ENCODE results near the gene CALD1.
"Not testable (repeated sequence)": the region's sequence is repeated elsewhere in the genome, so short reads cannot be mapped to it uniquely, and the experiment has no call there.

CALD1 gene

DNA sequence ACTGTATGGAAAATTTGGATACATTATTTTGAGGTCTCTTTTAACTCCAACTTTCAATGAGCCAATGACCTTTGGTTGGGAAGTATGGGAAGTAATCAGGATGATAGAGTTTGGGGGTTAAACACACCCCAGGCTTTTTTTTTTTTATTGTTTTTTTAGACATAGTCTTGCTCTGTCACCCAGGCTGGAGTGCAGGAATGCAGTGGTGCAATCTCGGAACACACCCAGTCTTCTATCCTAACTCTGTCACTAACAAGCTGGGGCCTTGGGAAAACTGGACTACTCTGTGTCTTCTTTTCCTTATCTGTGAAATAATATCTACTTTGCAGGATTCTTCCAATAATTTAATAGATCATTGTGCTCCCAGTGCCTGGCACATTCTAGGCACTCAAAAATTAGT is 169.3 kb downstream of the CALD1 start:
- no peak for DNase-seq (ENCODE audit: low read depth in 2 of 2)

DNA sequence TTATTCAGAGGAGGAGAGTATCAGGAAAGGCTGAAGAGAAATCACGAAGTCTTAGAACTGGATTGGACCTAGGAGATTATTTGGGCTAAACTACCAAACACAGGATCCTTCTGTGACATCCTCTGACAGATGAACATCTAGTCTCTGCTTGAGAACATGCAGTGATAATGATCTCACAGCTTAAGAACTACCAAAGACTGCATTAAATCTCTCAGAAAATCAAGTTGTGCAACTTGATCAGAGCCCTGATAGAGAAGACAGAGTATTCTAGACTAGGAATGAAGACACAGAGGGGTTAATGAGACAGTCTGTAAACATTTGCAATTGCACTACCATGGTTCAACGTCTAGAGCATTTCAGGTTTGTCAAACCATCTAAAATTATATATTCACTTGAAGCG is 169.7 kb downstream of the CALD1 start:
- no peak for DNase-seq (ENCODE audit: low read depth in 2 of 2)

DNA sequence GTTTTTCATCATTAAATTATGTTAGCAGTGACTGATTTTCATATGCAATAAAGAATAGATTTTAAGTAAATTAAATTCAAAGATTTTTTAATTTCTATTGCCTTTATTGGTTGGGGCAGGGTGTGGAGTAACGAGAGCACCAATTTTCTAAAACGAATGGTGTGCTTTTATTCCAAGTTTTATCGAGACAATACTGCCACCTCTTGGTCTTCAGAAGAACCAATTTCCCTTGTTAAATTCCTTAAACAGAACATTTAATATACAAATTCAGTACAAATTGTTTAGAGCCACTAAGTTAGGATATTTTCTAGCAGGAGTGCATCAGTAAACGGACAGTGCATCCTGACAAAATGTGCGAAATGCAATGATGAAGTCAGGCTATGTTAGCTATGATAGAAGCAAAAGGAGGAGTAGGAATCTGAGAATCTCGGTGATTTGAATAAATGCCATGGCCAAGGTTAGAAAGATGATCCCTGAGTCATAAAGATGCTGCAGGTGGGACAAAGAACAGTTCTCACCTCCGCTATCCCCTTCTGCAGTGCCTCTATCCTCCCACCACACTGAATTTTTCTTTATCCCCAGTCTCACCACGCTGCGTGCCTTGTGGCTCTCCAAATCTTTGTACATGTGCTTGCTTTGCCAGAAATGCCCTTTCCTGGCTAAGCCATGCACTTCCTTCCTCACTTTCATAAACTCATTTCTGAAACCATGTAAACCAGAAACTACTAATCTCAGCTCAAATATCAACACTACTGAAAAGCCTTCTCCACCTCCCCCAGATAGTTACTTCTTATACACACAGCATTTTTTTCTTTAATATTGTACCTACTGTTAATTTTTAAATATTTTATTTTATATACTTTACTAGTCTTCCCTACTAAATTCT is 175.0 kb downstream of the CALD1 start:
- no peak for DNase-seq (ENCODE audit: low read depth in 2 of 2)

DNA sequence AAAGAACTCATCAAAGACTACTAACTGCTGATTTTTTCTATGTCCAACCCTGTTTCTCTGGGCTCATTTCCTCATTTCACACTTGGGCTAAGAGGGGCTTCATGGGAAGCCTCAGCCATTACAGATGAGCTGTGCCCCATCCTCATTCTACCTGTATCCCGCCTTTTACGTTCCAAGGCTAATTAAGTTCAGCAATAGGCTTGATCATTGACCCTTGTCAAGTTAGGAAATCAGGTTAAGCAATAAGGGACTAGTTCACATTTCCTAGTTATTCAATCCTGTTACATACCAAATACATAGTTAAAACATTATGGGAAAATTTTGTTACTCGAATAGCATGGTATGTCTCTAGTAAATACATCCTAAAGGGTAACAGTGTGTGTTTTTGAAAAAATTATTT is 177.6 kb downstream of the CALD1 start:
- no peak for DNase-seq (ENCODE audit: low read depth in 2 of 2)

DNA sequence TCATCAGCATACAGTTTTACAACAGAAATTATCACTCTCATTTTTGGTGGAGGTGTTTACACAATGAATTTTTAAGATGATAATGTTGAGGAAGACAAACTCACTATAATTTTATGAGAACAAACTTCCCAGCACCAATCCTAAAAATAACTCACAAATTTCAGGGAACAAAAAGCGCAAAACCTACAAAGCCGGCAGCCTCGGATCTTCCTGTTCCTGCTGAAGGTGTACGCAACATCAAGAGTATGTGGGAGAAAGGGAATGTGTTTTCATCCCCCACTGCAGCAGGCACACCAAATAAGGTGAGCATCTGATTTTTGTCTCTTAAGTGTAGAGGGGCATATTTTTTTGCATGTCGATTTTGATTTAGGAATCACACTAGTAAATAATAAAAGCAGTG is 180.4 kb downstream of the CALD1 start:
- no peak for DNase-seq (ENCODE audit: low read depth in 2 of 2)

DNA sequence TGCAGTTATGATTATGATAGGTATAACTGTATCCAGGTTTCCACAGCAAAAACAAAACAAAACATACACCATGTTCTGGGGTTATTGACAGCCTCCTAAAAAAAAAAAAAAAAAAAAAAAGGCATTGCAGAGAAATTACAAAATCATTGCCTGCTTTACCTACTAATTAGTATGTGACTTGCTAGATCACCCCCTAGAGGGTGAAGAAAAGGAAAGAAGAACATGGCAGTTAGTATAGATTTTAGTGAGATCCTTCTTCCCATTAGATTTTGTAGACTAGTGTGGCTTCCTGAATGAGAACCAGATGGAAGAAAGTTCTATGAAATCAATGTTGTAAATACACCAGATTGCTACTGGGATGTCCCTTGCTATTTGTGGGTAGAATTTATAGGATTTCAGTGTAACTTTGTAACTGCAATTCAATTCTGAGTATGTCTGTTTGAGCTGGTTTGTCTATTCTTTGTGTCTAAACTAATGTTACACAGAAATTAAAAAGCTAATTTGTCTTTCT is 182.9 kb downstream of the CALD1 start:
- DNase-seq (ENCODE audit: low read depth in 2 of 2) = no peak

DNA sequence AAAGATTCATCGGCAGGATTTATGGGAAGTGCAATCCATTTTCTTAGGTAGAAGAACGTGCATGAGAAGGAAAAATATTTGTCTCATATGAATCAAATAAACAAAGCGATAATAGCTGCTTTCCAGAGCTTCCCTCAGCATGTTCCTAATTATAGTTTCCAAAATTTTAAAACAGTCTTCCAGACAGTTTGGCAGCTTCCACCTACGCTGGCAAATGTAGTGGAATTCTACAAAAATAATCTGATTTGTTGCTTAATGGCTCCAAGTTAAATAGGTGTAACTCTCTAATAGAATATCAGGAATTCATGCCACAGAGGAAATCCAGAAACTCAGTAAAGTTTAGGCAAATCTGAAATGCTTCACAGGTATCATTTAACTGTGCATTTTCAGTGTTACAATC is 183.6 kb downstream of the CALD1 start:
- DNase-seq (ENCODE audit: low read depth in 2 of 2) = no peak

DNA sequence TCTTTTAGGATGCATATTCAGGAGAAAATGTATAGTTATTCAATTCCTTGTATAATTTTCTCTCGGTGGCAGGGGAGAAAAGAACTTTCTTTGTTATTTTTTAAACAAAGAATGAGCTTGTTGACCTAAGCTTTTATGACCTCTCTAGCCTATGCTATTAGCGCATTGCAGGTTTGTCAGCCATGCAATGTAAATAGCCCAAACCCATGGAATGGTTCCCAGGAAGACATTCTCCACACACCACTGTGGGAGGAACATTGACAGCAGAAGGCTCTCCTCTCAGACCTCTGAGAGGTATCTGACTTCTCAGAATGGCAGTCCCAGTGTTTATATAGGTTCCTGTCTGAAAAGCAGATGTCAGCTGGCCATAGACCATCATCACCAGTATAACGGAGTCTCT is 187.3 kb downstream of the CALD1 start:
- DNase-seq (ENCODE audit: low read depth in 2 of 2) = no peak

DNA sequence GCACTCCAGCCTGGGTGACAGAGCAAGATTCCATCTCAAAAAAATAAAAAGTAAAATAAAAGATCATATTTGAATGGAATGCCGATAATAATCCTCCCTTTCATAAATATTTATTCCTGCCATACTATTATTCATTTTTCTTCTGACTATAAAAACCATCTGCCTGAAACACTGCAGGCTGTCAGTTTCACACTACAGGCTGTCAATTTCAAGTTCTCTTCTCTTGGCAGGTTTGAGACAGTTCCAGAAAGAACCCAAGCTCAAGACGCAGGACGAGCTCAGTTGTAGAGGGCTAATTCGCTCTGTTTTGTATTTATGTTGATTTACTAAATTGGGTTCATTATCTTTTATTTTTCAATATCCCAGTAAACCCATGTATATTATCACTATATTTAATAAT is 188.7 kb downstream of the CALD1 start:
- DNase-seq (ENCODE audit: low read depth in 2 of 2) = no peak

DNA sequence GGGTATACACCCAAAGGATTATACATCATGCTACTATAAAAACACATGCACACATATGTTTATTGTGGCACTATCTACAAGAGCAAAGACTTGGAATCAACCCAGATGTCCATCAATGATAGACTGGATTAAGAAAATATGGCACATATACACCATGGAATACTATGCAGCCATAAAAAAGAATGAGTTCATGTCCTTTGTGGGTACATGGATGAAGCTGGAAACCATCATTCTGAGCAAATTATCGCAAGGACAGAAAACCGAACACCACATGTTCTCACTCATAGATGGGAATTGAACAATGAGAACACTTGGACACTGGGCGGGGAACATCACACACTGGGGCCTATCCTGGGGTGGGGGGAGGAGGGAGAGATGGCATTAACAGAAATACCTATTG is 202.2 kb downstream of the CALD1 start:
- DNase-seq (ENCODE audit: low read depth in 2 of 2) = not testable (repeated sequence)

DNA sequence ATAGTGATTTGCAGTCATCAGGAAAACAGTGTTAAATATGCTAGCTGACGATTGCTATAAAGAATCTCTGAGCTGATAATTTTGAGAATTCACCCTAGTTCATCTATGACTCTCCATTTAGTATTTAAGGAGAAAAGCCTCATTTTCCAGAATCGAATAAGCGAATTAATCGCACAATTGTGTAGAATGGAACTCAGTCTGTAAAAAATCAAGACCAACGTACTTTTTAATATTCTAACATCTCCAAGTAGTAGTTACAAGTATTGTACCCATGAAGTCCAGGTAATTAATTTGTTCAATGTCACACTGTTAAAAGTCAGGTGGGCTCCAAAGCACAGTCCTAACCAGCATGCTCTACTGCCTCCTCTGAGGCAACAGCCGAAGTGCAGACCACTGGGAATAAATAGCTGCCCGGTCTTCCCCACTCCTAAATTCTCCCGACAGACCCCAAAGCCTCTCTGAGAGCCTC is 206.5 kb downstream of the CALD1 start:
- no peak for DNase-seq (ENCODE audit: low read depth in 2 of 2)

DNA sequence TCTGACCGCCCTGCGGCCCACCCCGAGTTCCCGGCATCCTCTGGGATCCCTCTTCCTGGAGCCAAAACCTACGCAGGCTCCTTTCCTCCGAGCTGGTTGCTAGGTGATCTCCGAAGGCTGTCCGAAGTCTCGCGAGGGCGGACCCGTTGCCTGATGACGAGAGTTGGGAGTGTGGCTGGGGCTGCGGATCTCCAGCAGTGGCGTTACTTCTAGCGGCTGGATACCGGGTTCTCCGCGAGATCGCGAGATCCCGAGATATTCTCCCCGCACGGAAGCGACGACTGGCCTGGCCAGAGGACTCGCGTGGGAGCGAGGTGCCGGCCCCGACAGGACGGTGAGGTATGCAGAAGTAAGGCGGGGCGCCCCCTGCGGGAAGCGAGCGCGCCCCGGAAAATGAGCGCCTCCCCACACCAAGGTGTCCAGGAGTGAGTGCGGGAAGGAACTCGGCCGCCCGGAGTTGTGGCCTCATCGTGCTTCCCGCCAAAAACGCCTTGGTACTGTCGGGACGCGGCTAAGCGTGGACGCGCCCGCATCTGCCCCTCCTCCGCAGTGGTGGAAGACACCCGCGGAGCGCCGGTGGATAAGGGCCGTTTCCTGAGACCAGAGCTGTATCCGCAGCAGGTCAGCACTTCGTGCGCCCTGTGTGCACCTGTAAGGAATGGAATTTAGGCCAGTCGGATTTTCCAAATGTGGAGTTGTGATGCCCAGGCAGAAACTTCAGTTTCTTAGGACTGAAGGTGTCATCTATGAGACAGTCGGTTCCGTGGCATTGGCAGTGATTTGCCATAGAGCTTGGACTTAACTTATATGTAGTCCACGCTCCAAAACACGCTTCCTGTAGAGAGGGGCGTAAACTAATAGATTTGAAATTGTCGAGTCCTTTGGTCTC is 207.2 kb downstream of the CALD1 start, which contains the start of gene AGBL3:
Gene AGBL3, plus strand, starts transcription at position 146 of the 889 bp plus-strand sequence. CDS start 1,426 bp downstream, outside the sequence.
- DNase-seq (ENCODE audit: low read depth in 2 of 2) = peak; percentile 81 to 90

DNA sequence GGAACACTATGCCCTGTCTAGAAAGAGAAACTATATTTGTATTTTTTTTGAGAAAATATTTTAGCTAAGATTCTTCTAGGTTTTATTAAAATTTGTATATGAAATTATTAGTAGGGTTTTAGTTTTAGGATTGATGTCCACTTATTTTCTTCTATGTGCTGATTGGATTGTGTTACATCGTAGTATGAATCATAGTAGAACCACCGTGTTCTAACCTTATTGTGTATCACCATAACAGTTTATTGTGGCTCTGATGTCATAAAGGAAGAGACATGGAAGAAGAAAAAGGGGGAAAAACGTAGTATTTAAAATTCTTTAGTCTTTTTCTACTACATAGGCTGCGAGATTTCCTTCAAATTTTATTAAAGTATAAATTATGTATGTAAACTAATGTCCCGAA is 208.7 kb downstream of the CALD1 start:
- DNase-seq (ENCODE audit: low read depth in 2 of 2) = no peak

DNA sequence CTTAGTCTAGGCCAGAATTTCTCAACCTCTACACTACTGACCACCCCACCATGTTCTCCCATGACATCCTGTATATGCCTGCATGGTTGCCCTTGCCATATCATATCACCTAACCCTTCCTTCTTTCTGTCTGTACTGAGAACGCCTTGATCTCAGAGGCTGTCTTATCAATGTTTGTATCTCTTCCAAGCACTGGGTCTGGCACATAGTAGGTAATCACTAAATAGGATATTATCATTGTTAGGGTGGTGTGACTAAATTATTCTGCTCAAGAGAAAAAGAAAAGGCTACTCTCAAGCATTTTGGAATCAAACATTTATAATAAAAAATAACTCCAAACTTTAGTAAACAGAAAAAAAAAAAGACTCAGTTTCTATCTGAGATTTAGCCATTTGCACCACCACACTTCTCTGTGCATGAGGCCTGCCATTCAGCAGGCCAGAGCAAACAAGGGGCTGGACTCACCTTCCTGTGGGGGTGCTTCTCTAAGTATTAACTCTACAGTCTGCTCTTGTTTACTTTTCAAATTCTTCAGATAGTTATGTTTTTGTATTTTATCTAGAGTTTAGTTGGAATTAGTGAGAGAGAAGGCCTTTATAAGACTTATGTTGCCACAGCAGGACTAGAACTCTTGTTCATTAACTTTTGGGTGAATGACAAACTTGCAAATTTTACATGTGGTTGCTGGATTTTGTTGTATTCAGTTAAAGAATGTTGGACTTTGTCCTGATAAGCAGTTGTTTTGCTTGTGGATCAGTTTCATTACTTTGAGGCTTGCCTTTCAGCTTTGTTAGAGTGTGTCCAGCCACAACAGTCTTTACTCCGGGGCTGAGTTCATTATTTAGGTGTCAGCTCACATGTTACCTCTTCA is 212.3 kb downstream of the CALD1 start:
- no peak for DNase-seq (ENCODE audit: low read depth in 2 of 2)

DNA sequence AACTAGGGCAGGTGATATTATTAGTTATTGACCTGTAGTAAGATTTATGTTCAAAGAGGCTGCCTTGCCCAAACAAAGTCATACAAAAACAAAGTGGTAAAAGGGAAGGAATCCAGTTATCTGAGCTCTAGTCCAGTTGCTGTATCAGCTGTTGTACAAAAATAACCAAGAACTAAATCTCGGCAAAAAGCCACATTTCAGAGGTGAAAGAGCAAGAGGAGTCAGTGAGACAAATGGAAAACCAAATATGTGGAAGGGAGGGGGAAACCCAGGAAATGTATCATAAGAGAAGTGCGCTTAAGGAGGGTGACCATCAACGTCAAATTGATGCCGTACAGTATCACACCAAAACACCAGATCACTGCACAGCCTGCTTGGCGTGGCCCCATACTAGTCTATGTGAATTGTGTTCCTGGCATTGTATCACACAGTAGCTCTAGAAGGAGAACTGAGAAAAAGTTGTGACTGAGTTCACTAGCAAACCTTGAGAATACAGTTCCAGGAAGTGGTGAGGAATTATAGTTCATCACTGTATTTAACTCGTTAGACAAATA is 213.3 kb downstream of the CALD1 start:
- no peak for DNase-seq (ENCODE audit: low read depth in 2 of 2)

DNA sequence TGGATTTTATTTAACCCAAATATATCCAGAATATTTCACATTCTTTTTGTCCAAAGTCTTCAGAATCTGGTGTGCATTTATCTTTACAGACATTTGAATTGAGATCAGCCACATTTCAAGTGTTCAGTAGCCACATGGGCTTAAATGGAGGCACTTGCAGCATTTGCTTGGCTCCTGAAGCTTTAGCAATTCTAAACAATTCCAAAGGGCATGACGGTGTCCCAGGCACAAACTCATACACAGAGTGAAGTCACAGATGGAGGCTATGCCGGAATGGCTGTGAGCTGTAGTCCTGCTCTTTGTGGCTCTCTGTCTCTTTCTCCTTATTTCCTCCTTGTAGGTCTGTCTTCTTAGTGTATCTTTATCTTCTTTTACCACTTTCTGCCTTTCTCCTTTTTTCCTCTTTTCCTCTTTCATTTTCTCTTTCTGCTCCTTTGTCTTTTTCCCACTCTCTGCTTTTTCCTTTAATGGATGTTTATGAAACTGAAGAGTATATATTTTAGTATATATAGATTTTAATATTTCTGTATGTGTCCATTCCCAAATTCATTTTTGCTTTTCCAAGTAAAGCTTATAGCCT is 214.5 kb downstream of the CALD1 start:
- DNase-seq (ENCODE audit: low read depth in 2 of 2) = no peak

DNA sequence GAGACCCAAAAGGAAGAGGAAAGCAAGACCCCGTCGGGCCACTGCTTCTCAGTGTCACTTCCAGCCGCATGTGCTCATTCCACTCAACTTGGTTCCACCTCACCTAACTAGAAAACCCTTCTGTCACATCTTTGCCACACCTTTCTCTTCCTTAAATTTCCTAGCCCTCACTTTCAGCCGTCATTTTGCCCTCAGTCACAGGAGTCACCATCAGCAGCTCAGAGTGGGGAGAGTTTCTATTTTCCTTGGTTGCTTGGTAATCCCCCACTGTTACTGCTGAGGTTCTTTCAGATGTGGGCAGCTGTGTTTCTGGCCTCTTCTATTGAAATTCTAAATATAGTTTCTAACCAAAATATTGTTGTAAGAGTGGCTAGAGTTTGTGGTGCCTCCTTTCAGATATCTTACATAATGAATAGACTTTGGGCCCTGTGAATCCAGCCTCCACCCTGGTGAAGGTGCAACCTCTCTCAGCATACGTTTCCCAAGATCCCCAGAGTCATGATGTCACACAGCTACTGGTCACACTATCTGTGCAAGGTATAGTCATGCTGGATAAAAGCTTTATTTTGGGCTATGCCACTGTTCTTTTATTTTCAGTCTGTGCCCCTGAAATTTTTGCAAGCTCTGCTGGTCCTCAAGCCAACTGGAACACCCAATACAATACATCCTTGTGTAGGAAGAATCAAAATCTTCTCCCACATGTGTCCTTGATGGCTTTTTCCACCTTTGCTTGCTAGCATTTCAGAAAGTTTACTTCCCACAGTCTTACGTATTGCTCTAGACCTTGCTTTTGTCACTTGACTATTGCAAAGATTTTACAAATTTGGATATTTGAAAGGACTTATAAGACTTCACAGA is 216.0 kb downstream of the CALD1 start:
- no peak for DNase-seq (ENCODE audit: low read depth in 2 of 2)

DNA sequence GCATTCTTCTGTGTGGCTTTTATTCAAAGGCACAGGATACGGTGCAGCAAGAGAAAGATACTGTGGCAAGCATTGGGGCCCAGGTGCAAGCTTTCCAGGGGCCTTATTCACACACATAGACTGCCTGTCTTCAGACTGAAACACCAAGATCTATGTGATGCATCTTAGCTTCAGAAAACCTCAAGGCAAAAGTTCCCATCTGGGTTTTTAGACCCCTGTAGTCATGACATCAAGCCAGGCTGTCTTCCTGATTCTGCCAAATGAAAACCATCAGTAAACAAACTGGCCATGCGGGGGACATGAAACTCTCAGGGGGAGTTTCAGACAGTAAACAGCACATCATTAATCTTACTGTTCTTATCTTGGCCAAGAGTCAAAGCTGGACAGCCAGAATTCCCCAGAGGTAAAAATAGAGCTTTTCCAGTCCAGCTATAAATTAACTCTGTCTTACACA is 216.7 kb downstream of the CALD1 start:
- DNase-seq (ENCODE audit: low read depth in 2 of 2) = no peak

DNA sequence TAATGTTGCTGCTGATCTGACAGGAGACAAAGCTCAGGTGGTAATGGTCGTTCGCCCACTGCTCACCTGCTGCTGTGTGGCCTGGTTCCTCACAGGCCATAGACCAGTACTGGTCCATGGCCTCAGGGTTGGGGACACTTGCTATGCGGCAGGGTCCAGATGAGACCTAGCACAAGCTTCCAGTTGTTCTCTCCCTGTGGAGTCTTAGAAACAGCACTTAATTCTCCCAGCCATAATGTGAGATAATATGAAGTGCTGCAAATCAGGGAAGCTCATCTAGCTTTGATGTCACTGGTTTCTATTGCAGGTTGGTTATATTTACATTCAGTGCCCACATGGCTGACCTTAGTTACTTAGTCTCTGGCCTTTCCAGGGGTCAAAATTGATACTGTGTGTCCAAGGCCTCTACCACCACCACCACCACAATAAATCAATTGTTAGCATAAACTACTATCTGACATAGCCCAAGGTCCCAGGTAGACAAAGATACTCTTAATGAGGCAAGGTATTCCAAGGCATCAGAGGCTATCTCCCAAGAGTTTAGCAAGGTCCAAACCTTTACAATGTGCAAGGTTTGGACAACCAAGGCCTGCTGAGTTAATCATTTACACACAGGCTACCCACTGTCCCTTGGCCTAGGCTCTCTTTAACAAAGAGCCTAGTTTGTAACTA is 217.9 kb downstream of the CALD1 start:
- DNase-seq (ENCODE audit: low read depth in 2 of 2) = no peak

Measured in activated CD4-positive, alpha-beta T cell treated with anti-CD3 and anti-CD28 coated beads for 24 hours (primary cell).